Measurements from ENCODE around the gene PVR.
A peak's percentile ranks its signal among the peaks of the same experiment; 100 is the strongest.
"Not testable (repeated sequence)": the region's sequence is repeated elsewhere in the genome, so short reads cannot be mapped to it uniquely, and the experiment has no call there.

PVR gene

GRCh38 chr19:44668985-44669764 lies 25.5 kb downstream of the PVR start:
- TF ChIP-seq CTCF (IDR thresholded peaks at IDR 0.05; ENCODE audit: extremely low read depth, insufficient read depth, missing control alignments) = no peak
- in situ Hi-C loops (cut with MboI; ENCODE audit: low pct_unique_long_range_greater_than_20kb, low sequenced_read_pairs, unreplicated experiment) = no loop called here
- DNase-seq (ENCODE audit: low spot score) = no peak

GRCh38 chr19:44670027-44670426 lies 26.3 kb downstream of the PVR start:
- DNase-seq (ENCODE audit: low spot score) = not testable (repeated sequence)

GRCh38 chr19:44671400-44671799 lies 27.7 kb downstream of the PVR start, which contains the start of gene CEACAM19:
TSS of gene CEACAM19 (plus strand) at chr19:44671482. CDS start at chr19:44671932, 450 bp downstream.
- TF ChIP-seq CTCF (IDR thresholded peaks at IDR 0.05; ENCODE audit: extremely low read depth, insufficient read depth, missing control alignments) = no peak
- peak; percentile 43 for DNase-seq (ENCODE audit: low spot score)
- in situ Hi-C loops (cut with MboI; ENCODE audit: low pct_unique_long_range_greater_than_20kb, low sequenced_read_pairs, unreplicated experiment) = no loop called here

More at GRCh38 chr19:44670027-44670426, 26.3 kb downstream of the PVR start:
- in situ Hi-C loops (cut with MboI; ENCODE audit: low pct_unique_long_range_greater_than_20kb, low sequenced_read_pairs, unreplicated experiment) = not testable (repeated sequence)

- no peak for DNase-seq (ENCODE audit: low spot score)
- in situ Hi-C loops (cut with MboI; ENCODE audit: low pct_unique_long_range_greater_than_20kb, low sequenced_read_pairs, unreplicated experiment) = no loop called here
- TF ChIP-seq CTCF (IDR thresholded peaks at IDR 0.05; ENCODE audit: extremely low read depth, insufficient read depth, missing control alignments) = no peak
Measured at GRCh38 chr19:44672226-44672625, 28.5 kb downstream of the PVR start.

- TF ChIP-seq CTCF (IDR thresholded peaks at IDR 0.05; ENCODE audit: extremely low read depth, insufficient read depth, missing control alignments) = no peak
- in situ Hi-C loops (cut with MboI; ENCODE audit: low pct_unique_long_range_greater_than_20kb, low sequenced_read_pairs, unreplicated experiment) = no loop called here
- DNase-seq (ENCODE audit: low spot score) = no peak
Measured at GRCh38 chr19:44673510-44673909, 29.8 kb downstream of the PVR start.

- in situ Hi-C loops (cut with MboI; ENCODE audit: low pct_unique_long_range_greater_than_20kb, low sequenced_read_pairs, unreplicated experiment) = no loop called here
- no peak for DNase-seq (ENCODE audit: low spot score)
- TF ChIP-seq CTCF (IDR thresholded peaks at IDR 0.05; ENCODE audit: extremely low read depth, insufficient read depth, missing control alignments) = no peak
Measured at GRCh38 chr19:44675521-44675920, 31.8 kb downstream of the PVR start.

- no peak for DNase-seq (ENCODE audit: low spot score)
- in situ Hi-C loops (cut with MboI; ENCODE audit: low pct_unique_long_range_greater_than_20kb, low sequenced_read_pairs, unreplicated experiment) = no loop called here
- TF ChIP-seq CTCF (IDR thresholded peaks at IDR 0.05; ENCODE audit: extremely low read depth, insufficient read depth, missing control alignments) = no peak
Measured at GRCh38 chr19:44677019-44677811, 33.5 kb downstream of the PVR start.

Measured in GM13977 (cell line).